SK-N-SH treated with all-trans-retinoic acid at 6 μM for 48 hours (cell line): ENCODE results near the gene ADAM23.

Experiments used
- ARNTL ChIP-seq: fragments of 450-650 bp; formaldehyde crosslinking; IDR thresholded peaks from 2 replicates; pipeline ENCODE4 v1.5.0; 2020; ENCODE audit warnings: low read depth, mild to moderate bottlenecking, moderate library complexity, borderline replicate concordance
- ESRRG ChIP-seq: fragments of 250-450 bp; sonication (Bioruptor Pico); IDR thresholded peaks from 2 replicates; pipeline ENCODE4 v1.6.1; 2021; ENCODE audit warnings: mild to moderate bottlenecking
- PPARA ChIP-seq: fragments of 250-450 bp; sonication (Bioruptor Pico); IDR thresholded peaks from 2 replicates; pipeline ENCODE4 v1.5.0; 2020; ENCODE audit warnings: mild to moderate bottlenecking, borderline replicate concordance
- RARB ChIP-seq: fragments of 250-450 bp; sonication (Bioruptor Pico); IDR thresholded peaks from 2 replicates; pipeline ENCODE4 v1.8.0; 2021; ENCODE audit warnings: mild to moderate bottlenecking, moderate library complexity
- SNAI2 ChIP-seq: fragments of 250-450 bp; sonication (Bioruptor Pico); IDR thresholded peaks from 2 replicates; pipeline ENCODE4 v1.5.0; 2020; ENCODE audit warnings: mild to moderate bottlenecking, moderate library complexity
- ZFP3 ChIP-seq: fragments of 250-450 bp; sonication (Bioruptor Pico); IDR thresholded peaks from 2 replicates; pipeline ENCODE4 v1.5.0; 2020; ENCODE audit warnings: mild to moderate bottlenecking, moderate library complexity
- ZFP30 ChIP-seq: fragments of 450-650 bp; formaldehyde crosslinking; IDR thresholded peaks from 2 replicates; pipeline ENCODE4 v1.5.0; 2022; ENCODE audit warnings: mild to moderate bottlenecking, moderate library complexity
- ZNF565 ChIP-seq: fragments of 450-650 bp; formaldehyde crosslinking; conservative IDR thresholded peaks from 2 replicates; pipeline ENCODE4 v1.5.0; 2020; ENCODE audit warnings: low read depth, mild to moderate bottlenecking, moderate library complexity
- ZNF8 ChIP-seq: fragments of 450-650 bp; formaldehyde crosslinking; IDR thresholded peaks from 2 replicates; pipeline ENCODE4 v1.5.0; 2020; ENCODE audit warnings: mild to moderate bottlenecking, moderate library complexity
- TF ChIP-seq, protein P1 (sequence below): fragments of 250-450 bp; sonication (Bioruptor Pico); IDR thresholded peaks from 2 replicates; pipeline ENCODE4 v1.5.1; 2020; ENCODE audit warnings: low read depth, mild to moderate bottlenecking, moderate library complexity
- TF ChIP-seq, protein P2 (sequence below): fragments of 250-450 bp; sonication (Bioruptor Pico); IDR thresholded peaks from 2 replicates; pipeline ENCODE4 v1.8.0; 2020; ENCODE audit warnings: mild to moderate bottlenecking, moderate library complexity, borderline replicate concordance
- TF ChIP-seq, protein P3 (sequence below): fragments of 250-450 bp; sonication (Bioruptor Pico); IDR thresholded peaks from 2 replicates; pipeline ENCODE4 v1.5.0; 2020; ENCODE audit warnings: mild to moderate bottlenecking, moderate library complexity

DNA sequence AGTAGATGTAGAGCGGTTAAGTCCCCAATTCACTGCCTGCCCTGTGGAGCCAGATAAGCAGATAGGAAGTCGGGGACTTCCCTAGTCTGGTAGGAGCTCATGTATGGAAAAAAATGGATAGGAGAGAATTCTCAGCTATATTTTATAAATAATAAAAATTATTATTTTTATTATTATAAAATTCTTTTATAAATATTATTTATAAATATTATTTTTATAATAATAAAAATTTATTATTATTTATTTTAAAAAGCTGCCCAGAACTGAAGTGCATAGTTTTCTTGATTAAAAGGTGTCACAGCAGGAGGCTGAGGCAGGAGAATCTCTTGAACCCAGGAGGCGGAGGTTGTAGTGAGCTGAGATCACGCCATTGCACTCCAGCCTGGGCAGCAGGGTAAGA is 97.4 kb downstream of the ADAM23 start:
- TF ChIP-seq, protein P1, sequence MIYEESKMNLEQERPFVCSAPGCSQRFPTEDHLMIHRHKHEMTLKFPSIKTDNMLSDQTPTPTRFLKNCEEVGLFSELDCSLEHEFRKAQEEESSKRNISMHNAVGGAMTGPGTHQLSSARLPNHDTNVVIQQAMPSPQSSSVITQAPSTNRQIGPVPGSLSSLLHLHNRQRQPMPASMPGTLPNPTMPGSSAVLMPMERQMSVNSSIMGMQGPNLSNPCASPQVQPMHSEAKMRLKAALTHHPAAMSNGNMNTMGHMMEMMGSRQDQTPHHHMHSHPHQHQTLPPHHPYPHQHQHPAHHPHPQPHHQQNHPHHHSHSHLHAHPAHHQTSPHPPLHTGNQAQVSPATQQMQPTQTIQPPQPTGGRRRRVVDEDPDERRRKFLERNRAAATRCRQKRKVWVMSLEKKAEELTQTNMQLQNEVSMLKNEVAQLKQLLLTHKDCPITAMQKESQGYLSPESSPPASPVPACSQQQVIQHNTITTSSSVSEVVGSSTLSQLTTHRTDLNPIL (CRISPR knock-in tag) = no peak
- no peak for TF ChIP-seq ZFP3 (CRISPR knock-in tag)
- no peak for TF ChIP-seq ZNF8 (CRISPR knock-in tag)
- TF ChIP-seq, protein P2, sequence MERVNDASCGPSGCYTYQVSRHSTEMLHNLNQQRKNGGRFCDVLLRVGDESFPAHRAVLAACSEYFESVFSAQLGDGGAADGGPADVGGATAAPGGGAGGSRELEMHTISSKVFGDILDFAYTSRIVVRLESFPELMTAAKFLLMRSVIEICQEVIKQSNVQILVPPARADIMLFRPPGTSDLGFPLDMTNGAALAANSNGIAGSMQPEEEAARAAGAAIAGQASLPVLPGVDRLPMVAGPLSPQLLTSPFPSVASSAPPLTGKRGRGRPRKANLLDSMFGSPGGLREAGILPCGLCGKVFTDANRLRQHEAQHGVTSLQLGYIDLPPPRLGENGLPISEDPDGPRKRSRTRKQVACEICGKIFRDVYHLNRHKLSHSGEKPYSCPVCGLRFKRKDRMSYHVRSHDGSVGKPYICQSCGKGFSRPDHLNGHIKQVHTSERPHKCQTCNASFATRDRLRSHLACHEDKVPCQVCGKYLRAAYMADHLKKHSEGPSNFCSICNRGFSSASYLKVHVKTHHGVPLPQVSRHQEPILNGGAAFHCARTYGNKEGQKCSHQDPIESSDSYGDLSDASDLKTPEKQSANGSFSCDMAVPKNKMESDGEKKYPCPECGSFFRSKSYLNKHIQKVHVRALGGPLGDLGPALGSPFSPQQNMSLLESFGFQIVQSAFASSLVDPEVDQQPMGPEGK = no peak
- TF ChIP-seq PPARA (CRISPR knock-in tag) = no peak
- no peak for TF ChIP-seq ZNF565 (CRISPR knock-in tag)
- no peak for TF ChIP-seq ARNTL
- TF ChIP-seq, protein P3, sequence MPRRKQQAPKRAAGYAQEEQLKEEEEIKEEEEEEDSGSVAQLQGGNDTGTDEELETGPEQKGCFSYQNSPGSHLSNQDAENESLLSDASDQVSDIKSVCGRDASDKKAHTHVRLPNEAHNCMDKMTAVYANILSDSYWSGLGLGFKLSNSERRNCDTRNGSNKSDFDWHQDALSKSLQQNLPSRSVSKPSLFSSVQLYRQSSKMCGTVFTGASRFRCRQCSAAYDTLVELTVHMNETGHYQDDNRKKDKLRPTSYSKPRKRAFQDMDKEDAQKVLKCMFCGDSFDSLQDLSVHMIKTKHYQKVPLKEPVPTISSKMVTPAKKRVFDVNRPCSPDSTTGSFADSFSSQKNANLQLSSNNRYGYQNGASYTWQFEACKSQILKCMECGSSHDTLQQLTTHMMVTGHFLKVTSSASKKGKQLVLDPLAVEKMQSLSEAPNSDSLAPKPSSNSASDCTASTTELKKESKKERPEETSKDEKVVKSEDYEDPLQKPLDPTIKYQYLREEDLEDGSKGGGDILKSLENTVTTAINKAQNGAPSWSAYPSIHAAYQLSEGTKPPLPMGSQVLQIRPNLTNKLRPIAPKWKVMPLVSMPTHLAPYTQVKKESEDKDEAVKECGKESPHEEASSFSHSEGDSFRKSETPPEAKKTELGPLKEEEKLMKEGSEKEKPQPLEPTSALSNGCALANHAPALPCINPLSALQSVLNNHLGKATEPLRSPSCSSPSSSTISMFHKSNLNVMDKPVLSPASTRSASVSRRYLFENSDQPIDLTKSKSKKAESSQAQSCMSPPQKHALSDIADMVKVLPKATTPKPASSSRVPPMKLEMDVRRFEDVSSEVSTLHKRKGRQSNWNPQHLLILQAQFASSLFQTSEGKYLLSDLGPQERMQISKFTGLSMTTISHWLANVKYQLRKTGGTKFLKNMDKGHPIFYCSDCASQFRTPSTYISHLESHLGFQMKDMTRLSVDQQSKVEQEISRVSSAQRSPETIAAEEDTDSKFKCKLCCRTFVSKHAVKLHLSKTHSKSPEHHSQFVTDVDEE (CRISPR knock-in tag) = no peak
- no peak for TF ChIP-seq SNAI2
- no peak for TF ChIP-seq RARB (CRISPR knock-in tag)
- no peak for TF ChIP-seq ESRRG (CRISPR knock-in tag)
- TF ChIP-seq ZFP30 = no peak
